ENCODE measurements around the gene CTXN3.
"Not testable (repeated sequence)": the region's sequence is repeated elsewhere in the genome, so short reads cannot be mapped to it uniquely, and the experiment has no call there.

Gene CTXN3

GRCh38 chr5:127652952-127653611 lies 4.2 kb downstream of the CTXN3 start:
- DNase-seq, result no peak

- DNase-seq, result no peak
Observed at GRCh38 chr5:127656825-127657224, 7.9 kb downstream of the CTXN3 start.

DNA sequence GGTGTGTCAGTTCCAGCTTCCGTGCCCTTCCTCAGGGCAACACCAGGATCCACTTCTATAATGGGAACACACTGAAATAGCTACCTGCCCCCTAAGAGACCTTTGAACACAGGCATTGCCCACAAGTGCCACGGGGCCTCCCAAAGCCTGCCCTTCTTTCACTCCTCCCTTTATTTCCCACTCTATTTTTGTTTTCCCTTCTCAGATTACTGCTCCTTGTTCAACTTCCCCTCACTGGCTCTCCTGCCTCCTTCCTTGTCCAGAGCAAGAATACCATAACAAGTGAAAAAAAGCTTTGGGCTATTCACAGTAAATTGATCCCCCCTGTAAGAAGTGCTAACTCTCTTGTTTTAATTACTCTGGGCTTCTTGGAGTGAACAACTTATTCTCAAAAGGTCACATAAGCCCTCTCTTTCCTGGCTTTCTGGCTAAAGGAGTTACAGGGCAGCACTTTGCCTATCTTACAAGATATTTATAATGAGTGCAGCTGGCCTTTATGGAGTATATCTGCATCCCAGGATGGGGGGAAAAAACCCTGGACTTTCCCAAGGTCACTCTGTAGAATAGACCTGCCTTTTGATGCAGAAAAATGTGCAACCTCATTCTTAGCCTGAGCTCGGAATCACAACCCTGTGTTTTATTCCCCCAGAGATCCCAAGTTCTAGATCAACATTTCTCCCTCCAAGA lies 11.3 kb downstream of the CTXN3 start:
- DNase-seq, result no peak

DNA sequence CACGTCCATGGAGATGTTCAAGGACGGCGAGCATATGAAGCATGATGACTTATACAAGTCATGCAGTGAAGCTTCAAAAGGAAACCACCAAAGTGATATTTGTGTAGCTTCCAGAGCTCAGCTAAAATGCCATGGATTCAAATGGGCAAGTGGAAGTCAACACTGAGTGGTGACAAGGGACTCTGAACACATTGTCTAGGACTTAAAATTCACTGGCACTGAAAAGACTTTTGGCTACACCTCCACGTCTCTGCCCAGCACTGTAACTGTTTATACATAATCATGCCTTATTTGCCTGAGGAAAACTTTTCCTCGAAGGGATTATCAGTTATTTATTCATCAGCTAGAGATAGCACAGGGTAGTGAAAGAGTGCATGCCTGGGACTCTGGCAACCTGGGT lies 15.2 kb downstream of the CTXN3 start:
- no peak for DNase-seq

DNA sequence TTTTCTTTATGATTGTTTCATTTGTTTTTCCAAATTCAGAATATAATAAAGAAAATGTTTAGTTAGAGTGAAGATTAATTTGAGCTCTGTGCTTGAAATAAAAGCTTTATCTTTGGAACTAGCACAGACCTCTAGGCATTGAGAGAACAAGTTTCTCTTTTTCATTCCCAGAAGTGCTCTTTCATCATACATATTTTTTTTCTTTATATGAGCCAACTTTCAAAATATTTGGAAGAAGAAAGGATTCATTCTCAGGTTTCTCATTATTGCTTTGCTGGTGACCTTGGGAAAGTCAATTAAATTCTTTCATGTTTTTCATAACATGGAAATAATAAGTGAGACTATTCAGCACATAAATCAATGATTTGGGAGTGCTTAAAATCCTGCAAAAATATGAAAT lies 16.8 kb downstream of the CTXN3 start:
- no peak for DNase-seq

GRCh38 chr5:127666043-127666716 lies 17.3 kb downstream of the CTXN3 start:
- no peak for DNase-seq

DNA sequence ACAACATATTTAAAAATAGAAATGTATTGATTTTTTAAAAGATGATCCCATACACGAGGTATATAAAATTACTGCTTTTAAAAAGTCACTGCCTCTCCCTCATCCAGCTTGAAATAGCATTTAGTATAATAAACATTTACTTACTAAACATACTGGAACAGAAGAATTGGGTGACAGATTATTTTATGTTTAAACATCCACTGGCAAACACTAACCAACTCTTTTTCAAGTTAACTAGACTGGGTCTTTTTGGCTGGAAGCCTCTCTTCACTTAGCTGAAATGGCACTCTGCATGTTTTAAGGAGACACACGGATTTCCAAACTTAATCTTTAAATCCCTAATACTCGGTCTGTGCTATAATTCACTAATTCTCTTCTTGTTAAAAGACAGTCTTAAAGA lies 19.0 kb downstream of the CTXN3 start:
- DNase-seq, result no peak

DNA sequence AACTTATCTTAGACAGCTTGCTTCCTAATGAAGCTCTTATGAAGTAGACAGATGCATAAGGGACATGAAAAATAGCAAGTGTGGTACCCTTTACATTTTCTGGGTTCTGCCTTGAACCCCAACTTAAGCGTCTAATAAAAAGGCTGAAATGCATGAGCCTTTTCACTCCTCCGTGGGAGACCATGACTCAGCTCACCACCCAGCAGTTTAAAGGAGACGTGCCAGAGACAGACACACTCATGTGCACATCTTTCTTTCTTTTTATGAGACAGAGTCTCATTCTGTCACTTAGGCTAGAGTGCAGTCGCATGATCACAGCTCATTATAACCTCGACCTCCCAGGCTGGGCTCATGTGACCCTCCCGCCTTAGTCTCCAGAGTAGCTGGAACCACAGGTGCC lies 22.3 kb downstream of the CTXN3 start:
- DNase-seq, result no peak

DNA sequence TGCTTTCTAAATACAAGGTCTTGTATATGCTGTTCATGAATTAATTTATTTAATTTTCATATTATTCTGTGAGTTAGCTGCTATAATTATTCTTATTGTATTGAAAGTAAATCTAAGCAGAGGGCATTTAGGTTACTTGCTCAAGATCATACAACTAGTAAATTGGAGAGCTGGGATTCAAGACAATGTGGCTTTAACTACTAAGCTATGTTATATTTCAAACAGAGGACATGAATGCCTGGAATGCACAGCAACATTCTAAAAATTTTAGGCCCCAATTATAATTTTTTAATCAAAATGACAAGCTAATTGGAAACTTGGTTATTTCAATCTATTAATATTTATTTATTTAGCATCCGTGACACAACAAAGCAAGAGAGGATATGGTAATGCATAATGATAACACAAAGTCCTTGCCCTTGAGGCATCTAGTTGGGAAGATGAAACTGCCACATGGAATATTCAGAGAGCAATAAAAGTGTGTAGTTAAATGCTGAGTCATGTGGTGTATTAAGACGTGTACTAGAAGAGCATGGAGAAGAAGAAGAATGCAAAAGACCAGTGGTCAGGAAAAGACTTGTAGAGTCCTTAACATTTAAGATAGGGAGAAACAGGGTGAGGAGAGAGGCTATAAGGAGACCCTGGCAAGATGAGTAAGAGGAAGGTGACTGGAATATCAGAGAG lies 24.4 kb downstream of the CTXN3 start:
- DNase-seq, result no peak

- not testable (repeated sequence) for DNase-seq
Observed at GRCh38 chr5:127676951-127677350, 28.1 kb downstream of the CTXN3 start.

DNA sequence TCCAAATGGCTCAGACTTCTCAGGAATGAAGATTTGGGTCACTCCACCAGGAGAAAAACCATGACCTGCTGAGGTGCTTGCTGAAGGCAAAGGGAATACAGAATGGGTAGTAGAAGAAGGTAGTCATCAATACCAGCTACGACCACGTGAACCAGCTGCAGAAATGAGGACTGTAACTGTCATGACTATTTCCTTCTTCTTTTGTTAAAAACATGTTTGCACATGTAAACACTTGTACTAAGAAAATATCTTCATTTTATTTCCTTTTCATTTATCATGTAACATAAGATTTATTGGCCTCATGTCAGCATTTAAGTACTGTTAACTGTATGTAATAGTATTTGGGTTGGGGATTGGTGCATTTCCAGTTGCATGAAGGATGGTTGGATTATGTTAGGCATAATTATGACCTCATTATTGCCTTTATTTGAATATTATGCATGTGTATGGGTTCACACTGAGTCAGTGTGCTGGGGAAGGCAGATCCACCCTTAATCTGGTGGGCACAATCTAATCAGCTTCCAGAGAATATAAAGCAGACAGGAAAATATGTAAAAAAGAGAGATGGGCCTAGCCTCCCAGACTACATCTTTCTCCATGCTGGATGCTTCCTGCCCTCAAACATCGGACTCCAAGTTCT lies 30.9 kb downstream of the CTXN3 start:
- DNase-seq, result not testable (repeated sequence)

GRCh38 chr5:127680595-127680994 lies 31.7 kb downstream of the CTXN3 start:
- no peak for DNase-seq

DNA sequence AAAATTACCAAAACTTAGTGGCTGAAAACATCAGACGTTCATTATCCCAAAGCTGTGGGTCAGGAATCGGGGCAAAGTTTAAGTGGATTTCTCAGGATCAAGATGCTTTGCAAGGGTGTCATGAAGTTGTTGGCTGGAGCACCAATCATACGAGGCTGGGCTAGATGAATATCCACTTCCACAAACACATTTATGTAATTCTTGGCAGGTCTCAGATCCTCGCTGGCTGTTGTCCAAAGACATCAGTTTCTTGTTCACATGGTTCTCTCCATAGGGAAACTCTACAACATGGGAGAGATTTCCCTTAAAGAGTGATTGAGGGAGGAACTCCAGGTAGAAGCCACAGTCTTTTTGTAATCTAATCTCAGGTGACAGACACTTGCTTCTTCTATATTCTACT lies 34.1 kb downstream of the CTXN3 start:
- DNase-seq, result no peak

DNA sequence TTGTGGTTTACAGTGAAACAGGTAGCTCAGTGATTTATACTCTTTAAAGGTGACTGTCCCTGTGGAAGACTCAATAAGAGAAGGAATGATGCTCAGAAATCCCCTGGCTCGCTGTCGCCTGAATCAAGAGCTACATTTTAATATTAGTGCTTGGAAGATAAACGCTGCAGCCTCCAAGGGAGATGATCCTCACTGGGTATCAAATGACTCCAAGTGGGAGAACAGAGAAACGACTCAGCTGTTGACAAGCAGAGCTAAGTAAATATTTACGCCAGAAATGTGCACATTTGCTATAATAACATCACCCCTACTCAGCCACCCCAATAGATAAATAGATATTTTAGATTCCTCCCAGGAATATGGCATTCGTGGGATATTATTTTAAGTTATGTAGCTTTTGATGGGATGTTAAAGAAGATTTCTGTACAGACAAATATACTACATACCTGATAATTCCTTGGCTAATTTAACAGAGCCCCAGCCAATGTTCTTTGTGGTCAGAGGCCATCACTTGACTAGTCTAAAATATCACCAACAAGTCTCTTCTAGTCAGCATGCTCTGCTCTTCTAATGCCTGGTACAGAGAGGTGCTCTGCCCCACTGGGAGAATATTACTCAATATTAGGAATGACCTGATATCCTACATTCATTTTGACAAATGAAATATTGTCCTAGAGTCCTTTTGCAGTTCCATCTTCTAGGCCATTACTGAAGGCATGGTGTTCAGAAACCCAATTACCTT lies 36.0 kb downstream of the CTXN3 start:
- no peak for DNase-seq

- no peak for DNase-seq
Observed at GRCh38 chr5:127685662-127686061, 36.8 kb downstream of the CTXN3 start.

GRCh38 chr5:127686424-127686823 lies 37.5 kb downstream of the CTXN3 start:
- no peak for DNase-seq

GRCh38 chr5:127694518-127695171 lies 45.8 kb downstream of the CTXN3 start:
- DNase-seq, result no peak

GRCh38 chr5:127695346-127695745 lies 46.5 kb downstream of the CTXN3 start:
- no peak for DNase-seq

DNA sequence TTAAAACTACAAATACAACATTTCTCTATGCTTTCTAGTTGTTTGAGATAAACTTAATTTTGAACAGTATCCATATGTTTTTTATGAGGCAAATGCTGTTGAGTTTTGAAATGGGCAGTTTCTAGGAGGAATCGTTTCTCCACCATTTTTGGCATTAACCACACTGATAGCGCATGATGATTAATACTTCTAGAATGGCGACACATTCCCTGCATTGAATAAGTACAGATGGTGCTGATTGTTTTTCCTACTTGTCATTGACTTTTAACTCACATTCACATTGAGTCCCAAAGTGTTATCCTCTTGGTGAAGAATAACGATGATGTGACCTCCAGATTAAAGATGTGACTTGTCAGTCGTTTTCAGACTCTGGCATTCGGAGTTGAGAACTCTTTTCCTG lies 47.8 kb downstream of the CTXN3 start:
- DNase-seq, result no peak

- no peak for DNase-seq
Observed at GRCh38 chr5:127697894-127698600, 49.2 kb downstream of the CTXN3 start.

DNA sequence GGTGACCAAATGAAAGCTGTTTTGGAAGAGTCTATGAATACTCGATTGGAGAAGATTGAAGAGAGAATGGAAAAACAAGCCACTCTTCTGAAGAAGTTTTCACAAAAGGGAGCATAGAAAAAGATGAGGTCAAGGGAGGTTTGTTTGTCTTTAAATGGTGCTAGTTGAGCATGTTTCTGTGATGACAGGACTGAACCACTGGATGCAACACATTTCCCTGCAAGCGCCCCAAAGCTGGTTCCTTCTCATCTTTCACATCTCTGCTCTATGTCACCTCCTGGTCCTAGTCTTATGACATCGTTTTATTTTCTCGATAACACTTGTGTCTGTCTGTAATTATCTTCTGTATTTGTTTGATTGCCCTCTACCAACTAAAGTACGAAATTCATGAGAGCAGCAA lies 50.5 kb downstream of the CTXN3 start:
- DNase-seq, result no peak

Measured in stimulated activated CD4-positive, alpha-beta T cell treated with anti-CD3 and anti-CD28 coated beads, Interleukin-15, amount 100 ng/mL, for 24 hours (primary cell).